Urinary bladder (tissue), 4 donors: ENCODE results near the gene ZNF30. TPM values are rescaled to one million over a fixed set of nuclear protein-coding genes. Genes with fewer than 3 reads are reported as not detected.
"Not testable (repeated sequence)": the region's sequence is repeated elsewhere in the genome, so short reads cannot be mapped to it uniquely, and the experiment has no call there.

Source experiments
- DNase-seq: peaks from one replicate; pipeline ENCODE4 v3.0.0-alpha.2; 2015; ENCODE audit errors: extremely low spot score
- H3K27ac ChIP-seq: one replicate; pipeline ENCODE4 v1.5.1; 2013; ENCODE audit warnings: low read depth, mild to moderate bottlenecking, moderate library complexity
- H3K36me3 ChIP-seq: one replicate; pipeline ENCODE4 v1.6.1; 2013; ENCODE audit warnings: mild to moderate bottlenecking, moderate library complexity; ENCODE audit not compliant: insufficient read depth
- H3K4me1 ChIP-seq: one replicate; pipeline ENCODE4 v1.6.1; 2013; ENCODE audit warnings: mild to moderate bottlenecking, moderate library complexity; ENCODE audit not compliant: insufficient read depth
- H3K4me3 ChIP-seq: one replicate; pipeline ENCODE4 v1.5.1; 2013; ENCODE audit warnings: low read depth, low read length
- WGBS: extraction: QIAGEN DNeasy Blood & Tissue Kit; methylation state at CpG from one replicate; pipeline ENCODE4 v1.1.7; 2013; 5-methylcytosine and 5-hydroxymethylcytosine counted together
- polyA plus RNA-seq: library from polyadenylated mRNA; stranded (reverse); fragments of 200-250 nt; gene quantifications from one replicate; pipeline ENCODE4 v1.2.3, GENCODE V29; 2013
- total RNA-seq: library from RNA; depleted of rRNA; stranded (reverse); fragments of >200 nt; gene quantifications from one replicate; pipeline ENCODE4 v1.2.3, GENCODE V29; 2014
- donor health status: healthy with polysubstance abuse.
- donor health status: healthy.

The ZNF30 gene
- total and polyA plus RNA-seq, 2 donors, result 2.2 to 5.2 TPM

DNA sequence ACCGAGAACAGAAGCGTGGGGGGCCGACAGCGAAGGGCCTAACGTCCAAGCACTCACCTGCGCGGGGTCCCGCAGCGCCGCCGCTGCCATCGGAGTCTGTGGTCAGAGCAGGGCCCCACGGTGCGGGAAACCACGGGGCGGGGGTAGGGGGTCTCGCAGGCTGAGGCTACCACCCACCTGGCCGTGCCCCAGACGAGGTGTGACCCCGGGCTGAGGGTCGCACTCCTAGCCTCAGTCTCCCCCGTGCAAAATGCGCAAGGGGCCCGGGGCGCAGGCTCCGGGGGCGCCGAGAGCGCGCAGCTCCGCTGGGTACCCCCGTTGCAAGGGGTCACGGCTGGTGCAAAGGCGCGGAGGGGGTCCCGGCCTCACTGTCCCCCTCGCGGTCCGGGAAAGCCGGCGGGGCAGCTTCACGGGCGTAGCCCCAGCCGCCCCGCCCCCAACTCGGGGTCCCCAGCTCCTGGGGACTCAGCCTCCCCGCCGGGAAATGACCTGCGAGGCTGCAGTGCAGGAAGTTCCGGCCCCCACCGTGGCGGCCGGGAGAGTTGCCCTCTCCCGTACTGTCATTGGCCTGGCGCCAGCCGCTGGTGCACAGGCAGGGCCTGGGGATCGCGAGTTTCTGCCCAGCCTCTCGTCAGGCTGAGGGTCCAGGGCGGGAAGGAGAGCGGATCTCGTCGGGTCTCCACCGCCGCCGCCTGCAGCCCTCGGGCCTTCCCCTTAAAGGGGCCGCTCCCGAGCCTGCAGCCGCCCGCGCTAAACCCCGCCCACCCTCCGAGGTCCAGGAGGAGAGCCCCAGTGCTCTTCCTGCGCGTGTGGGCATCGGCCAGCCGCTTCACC lies 37.1 kb downstream of the ZNF30 start, which contains the start of gene ZNF792:
TSS of gene ZNF792 (minus strand) at position 657 of the 834 bp plus-strand sequence. CDS start at position 90, 567 bp downstream.
- Histone ChIP-seq H3K36me3 (peaks cover 9% of the 10 kb centered on the region), H3K27ac (no peak within 1 kb of the TSS), H3K4me1 (no peaks in the 10 kb centered on the region), H3K4me3 (peak within 1 kb of the TSS; percentile 96)
- no peak for DNase-seq
- under 1% methylated on average over 78 of the region's 78 CpGs for WGBS

DNA sequence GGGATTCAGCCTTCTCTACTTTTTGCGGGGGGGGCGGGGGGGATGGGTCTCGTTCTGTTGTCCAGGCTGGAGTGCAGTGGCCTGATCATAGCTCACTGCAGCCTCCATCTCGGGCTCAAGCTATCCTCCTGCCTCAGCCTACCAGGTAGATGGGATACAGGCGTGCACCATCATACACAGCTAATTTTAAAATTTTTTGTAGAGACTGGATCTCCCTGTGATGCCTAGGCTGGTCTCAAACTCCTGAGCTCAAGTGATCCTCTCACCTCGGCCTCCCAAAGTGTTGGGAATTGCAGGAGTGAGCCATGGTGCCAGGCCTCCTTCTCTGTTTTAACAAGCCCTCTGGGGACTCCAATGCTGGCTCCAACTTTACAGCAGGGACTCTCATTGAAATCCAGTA lies 37.9 kb downstream of the ZNF30 start:
- H3K4me3 ChIP-seq, result no peak overlapping the region
- DNase-seq, result no peak
- WGBS, result 46% methylated on average over 6 of the region's 6 CpGs
- no peaks in the 10 kb centered on the region for H3K4me1 ChIP-seq
- peaks cover 3% of the 10 kb centered on the region for H3K36me3 ChIP-seq
- H3K27ac ChIP-seq, result no peak overlapping the region

DNA sequence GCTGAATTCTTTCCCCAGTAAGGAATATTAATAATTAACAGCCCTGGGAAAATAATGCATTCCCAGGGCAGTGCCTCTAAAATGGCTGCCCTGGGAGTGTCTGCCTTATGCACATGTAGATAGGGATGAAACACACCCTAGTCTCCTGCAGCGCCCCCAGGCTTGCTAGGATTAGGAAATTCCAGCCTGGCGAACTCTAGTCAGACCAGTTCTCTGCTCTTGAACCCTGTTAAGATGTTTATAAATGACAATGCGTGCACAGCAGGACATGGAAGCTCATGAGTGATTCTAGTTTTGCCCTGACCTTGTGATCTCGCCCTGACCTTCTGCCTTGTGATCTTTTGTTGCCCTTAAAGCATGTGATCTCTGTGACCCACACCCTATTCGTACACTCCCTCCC lies 38.8 kb downstream of the ZNF30 start:
- not testable (repeated sequence) for H3K36me3 ChIP-seq, H3K27ac ChIP-seq, H3K4me1 ChIP-seq, DNase-seq, H3K4me3 ChIP-seq
- 74% methylated on average over 5 of the region's 5 CpGs for WGBS

DNA sequence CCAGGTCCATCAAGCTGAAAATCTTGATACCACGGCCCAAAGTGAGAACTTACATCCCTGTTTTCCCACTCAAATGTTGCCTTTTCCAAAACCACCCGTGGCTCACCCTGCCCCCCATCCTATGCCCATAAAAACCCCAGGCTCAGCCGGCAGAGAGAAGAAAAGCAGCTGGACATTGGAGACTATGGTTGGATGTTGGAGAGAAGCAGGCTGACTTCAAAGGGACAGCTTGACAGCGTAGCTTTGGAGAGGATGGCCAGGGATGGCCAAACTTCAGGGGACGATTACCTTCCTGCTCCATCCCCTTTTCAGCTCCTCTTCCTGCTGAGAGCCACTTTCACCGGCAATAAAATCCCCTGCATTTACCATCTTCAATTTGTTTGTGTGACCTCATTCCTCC lies 40.8 kb downstream of the ZNF30 start:
- Histone ChIP-seq H3K36me3 (no peaks in the 10 kb centered on the region), H3K4me3 (no peak overlapping the region), H3K4me1 (no peaks in the 10 kb centered on the region), H3K27ac (no peak overlapping the region)
- 84% methylated on average over 6 of the region's 6 CpGs for WGBS
- DNase-seq, result no peak

DNA sequence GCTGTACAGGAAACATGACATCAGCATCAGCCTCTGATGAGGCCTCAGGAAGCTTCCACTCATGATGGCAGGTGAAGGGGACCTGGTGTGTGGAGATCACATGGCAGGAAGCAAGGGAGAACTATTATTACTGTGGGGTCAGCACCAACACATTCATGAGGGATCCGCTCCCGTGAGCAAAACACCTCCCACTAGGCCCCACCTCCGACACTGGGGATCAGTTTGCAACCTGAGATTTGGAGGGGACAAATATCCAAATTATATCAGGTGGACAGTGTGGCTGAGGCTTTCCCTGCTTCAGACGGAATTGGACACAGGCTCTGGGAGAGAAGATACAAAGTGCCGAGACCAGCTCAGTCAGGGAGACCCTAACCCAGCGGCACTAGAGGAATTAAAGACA lies 43.0 kb downstream of the ZNF30 start:
- Histone ChIP-seq H3K4me3 (no peak overlapping the region), H3K4me1 (no peaks in the 10 kb centered on the region), H3K27ac (no peak overlapping the region), H3K36me3 (no peaks in the 10 kb centered on the region)
- 86% methylated on average over 6 of the region's 6 CpGs for WGBS
- no peak for DNase-seq

DNA sequence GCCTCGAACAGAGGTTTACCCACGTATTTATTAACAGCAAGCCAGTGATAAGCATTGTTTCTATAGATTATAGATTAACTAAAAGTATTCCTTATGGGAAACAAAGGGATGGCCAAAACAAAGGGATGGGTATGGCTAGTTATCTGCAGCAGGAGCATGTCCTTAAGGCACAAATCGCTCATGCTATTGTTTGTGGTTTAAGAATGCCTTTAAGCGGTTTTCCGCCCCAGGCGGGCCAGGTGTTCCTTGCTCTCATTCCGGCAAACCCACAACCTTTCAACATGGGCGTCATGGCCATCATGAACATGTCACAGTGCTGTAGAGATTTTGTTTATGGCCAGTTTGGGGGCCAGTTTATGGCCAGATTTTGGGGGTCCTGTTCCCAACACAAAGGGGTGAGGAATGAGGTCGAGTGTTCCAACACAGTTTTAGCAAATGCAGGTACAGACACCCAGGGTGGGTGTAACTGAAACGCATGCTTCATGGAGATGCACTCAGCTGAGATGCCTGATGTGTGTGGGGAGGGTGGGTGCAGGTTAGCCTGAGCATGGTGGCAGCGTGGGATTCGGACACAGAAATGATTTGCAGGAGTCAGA lies 43.6 kb downstream of the ZNF30 start:
- WGBS, result 88% methylated on average over 12 of the region's 12 CpGs
- not testable (repeated sequence) for H3K4me3 ChIP-seq, H3K36me3 ChIP-seq, H3K4me1 ChIP-seq, H3K27ac ChIP-seq, DNase-seq

DNA sequence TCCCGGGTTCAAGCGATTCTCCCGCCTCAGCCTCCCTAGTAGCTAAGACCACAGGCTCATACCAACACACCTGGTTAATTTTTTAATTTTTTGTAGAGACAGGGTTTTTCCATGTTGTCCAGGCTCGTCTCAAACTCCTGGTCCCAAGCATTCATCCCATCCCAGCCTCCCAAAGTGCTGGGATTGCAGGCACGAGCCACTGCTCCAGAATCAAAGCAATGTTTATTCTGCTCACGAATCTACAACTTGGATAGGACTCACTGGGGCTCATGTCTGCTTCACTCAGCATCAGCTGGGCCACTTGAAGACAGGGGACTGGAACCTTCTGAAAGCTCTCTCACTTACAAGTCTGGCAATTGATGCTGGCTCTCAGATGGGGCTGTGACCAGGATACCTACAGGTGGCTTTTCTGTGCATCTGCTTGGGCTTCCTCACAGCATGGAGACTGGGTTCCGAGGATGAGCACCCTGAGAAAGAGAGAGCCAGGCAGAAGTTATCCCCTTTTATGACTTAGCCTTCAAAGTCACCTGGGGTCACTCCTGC lies 45.5 kb downstream of the ZNF30 start:
- Histone ChIP-seq H3K4me3 (no peak overlapping the region), H3K4me1 (no peaks in the 10 kb centered on the region), H3K36me3 (no peaks in the 10 kb centered on the region), H3K27ac (no peak overlapping the region)
- 78% methylated on average over 7 of the region's 7 CpGs for WGBS
- DNase-seq, result no peak

DNA sequence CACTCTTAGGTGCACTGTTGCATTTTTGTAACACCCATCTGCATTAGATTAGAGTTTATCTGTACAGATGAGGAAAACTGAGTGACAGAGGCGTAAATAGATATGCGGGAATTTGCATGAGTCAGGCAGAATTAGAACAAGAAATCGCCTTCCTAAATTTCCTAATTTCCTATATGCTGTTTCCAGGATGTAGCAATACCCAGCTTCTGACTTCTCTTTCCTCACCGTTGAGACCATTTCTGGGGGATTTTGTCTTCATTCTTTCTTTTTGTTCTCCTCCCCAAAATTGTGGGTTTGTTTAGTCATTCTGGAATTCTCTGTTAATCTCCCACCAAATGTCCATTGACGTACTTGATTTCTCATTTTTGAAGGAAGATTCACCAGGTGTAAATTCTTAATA lies 47.9 kb downstream of the ZNF30 start:
- WGBS, result 70% methylated on average over 5 of the region's 5 CpGs
- Histone ChIP-seq H3K27ac (no peak overlapping the region), H3K36me3 (no peaks in the 10 kb centered on the region), H3K4me1 (no peaks in the 10 kb centered on the region), H3K4me3 (no peak overlapping the region)
- no peak for DNase-seq

DNA sequence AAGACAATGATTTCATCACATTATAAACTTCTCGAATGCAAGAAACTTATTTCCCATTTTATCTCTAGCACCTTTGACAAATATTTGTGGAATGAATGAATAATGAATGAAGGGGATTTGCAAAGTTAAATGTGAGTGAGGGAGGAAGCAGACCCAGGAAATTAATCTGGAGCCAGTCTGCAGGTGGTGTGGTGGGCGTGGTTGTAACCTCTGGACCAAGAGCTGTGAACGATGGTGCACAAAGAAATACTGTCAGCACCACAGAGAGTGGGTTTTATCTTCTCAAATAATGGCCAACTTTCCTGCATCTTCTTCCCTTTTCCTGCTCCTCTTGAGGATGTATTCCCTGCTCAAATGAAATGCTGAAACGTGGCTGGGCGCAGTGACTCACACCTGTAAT lies 48.4 kb downstream of the ZNF30 start:
- WGBS, result 66% methylated on average over 5 of the region's 5 CpGs
- no peaks in the 10 kb centered on the region for H3K4me1 ChIP-seq
- DNase-seq, result no peak
- no peaks in the 10 kb centered on the region for H3K36me3 ChIP-seq
- no peak overlapping the region for H3K4me3 ChIP-seq
- no peak overlapping the region for H3K27ac ChIP-seq

DNA sequence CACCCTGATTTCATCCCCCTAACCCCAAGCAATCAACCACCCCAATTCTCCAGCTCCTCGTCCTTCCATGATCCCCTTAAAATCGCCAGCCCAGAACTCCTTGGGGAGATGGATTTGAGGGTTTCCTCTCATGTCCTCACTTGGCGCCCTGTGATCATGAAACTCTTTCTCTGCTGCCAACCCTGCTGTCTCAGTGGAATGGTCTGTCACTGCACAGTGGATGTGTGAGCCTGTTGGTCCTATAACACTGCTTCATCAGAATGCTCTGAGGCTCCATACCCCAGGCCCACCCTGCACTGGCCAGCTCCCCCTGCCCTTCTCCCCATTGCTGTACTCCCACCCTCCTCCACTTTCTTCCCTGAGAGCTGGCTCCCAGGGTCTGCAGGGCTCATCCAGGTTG lies 49.9 kb downstream of the ZNF30 start:
- H3K4me1 ChIP-seq, result no peaks in the 10 kb centered on the region
- 88% methylated on average over 3 of the region's 3 CpGs for WGBS
- no peak overlapping the region for H3K4me3 ChIP-seq
- no peaks in the 10 kb centered on the region for H3K36me3 ChIP-seq
- no peak for DNase-seq
- H3K27ac ChIP-seq, result no peak overlapping the region

DNA sequence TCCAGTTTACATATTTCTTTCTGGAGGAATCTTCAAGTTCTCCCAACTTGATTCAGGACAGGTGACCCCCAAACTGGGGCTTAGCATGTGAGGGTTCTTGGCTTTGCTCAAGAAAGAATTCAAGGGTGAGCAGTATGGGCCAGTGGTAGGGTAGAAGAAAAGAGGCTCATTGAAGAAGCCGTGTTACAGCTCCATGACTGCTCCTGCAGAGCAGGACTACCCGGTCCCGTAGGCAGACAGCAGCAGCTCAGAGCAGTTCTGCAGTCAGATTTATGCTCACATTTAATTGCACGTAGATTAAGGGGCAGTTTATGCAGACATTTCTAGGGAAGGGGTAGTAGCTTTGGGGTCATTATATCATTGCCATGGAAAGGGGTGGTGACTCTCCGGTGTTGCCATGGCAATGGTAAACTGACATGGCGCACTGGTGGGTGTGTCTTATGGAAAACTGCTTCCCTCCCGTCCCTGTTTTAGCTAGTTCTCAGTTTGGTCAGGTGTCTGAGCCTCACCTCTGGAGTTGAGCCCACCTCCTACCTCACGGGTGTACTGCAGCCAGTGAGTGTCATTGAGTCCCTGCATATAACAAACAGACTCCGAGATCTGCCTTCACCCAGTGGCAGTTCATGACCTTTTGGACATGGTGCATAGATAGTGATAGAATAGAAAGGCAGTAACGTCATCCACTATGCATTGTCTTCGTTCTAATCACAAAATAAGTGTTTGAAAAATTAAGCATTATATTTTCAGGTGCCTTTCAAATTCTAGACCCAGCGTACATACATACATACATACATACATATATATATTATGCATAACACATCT lies 53.3 kb downstream of the ZNF30 start:
- no peak for DNase-seq
- Histone ChIP-seq H3K36me3 (no peaks in the 10 kb centered on the region), H3K4me3 (no peak overlapping the region), H3K27ac (no peak overlapping the region), H3K4me1 (no peaks in the 10 kb centered on the region)
- WGBS, result 79% methylated on average over 12 of the region's 12 CpGs

DNA sequence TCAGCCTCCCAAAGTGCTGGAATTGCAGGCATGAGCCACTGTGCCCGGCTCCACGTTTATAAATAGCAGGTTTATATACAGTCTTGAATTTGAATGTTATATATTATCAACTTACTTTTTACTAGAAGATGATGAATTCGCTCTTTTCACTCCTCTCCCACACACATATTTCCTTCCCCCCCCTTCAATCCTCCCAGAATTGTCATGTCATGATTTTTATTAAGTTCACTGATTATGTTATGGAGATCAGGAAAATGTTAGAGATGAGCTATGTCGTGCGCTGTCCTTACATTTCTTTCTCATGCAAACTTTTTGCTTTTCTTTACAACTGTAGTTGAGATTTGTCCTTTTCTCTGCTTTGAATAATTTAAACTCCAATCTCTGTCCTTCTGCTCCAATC lies 55.6 kb downstream of the ZNF30 start:
- no peaks in the 10 kb centered on the region for H3K4me1 ChIP-seq
- no peaks in the 10 kb centered on the region for H3K36me3 ChIP-seq
- WGBS, result 56% methylated on average over 5 of the region's 5 CpGs

DNA sequence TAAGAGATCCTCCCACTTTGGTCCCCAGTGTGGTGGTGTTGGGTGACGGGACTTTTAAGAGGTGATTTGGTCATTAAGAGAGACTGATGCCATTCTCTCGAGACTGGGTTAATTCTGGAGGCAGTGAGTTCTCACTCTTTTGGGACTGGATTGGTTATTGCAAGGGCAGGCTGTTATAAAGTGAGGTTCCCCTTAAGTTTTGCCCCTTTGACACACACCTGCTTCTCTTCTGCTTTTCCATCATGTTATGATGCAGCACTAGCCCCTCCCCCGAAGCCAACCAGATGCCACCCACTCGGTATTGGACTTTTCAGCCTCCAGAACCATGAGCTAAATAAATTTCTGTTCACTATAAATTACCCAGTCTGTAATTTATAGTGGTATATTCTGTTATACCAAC lies 57.1 kb downstream of the ZNF30 start:
- WGBS, result 78% methylated on average over 4 of the region's 4 CpGs
- Histone ChIP-seq H3K4me1 (no peaks in the 10 kb centered on the region), H3K4me3 (no peak overlapping the region), H3K27ac (no peak overlapping the region), H3K36me3 (no peaks in the 10 kb centered on the region)
- DNase-seq, result no peak

More for the DNA sequence above, 55.6 kb downstream of the ZNF30 start:
- Histone ChIP-seq H3K27ac (no peak overlapping the region), H3K4me3 (no peak overlapping the region)
- no peak for DNase-seq
